Sigmoid colon (tissue), 4 donors: ENCODE results near the gene EIPR1.

Experiments
- POLR2A ChIP-seq, 2 donors: fragments of 450-650 bp; IDR thresholded peaks; one replicate each; pipeline ENCODE4 v1.6.1; 2016; ENCODE audit warnings: antibody characterized with exemption in 2 of 2, mild to moderate bottlenecking in 2 of 2, moderate library complexity in 2 of 2
- POLR2AphosphoS5 ChIP-seq, 4 donors: sonication (generic); formaldehyde crosslinking; IDR thresholded peaks; one replicate each; pipeline ENCODE4 v1.6.1; 2017; ENCODE audit warnings: antibody characterized with exemption in 4 of 4
- TF ChIP-seq, protein P1 (sequence below), 4 experiments: fragments of 450-650 bp in 3 of 4; fragments of 200-600 bp in 1 of 4; IDR thresholded peaks; one replicate each; pipeline ENCODE4 v1.5.1; 2016 to 2019; ENCODE audit warnings: antibody characterized with exemption in 4 of 4, mild to moderate bottlenecking in 3 of 4, moderate library complexity in 2 of 4

GRCh38 chr2:3379647-3380534, 2.3 kb upstream of the EIPR1 start, which contains the start of gene TRAPPC12:
- TF ChIP-seq, protein P1, sequence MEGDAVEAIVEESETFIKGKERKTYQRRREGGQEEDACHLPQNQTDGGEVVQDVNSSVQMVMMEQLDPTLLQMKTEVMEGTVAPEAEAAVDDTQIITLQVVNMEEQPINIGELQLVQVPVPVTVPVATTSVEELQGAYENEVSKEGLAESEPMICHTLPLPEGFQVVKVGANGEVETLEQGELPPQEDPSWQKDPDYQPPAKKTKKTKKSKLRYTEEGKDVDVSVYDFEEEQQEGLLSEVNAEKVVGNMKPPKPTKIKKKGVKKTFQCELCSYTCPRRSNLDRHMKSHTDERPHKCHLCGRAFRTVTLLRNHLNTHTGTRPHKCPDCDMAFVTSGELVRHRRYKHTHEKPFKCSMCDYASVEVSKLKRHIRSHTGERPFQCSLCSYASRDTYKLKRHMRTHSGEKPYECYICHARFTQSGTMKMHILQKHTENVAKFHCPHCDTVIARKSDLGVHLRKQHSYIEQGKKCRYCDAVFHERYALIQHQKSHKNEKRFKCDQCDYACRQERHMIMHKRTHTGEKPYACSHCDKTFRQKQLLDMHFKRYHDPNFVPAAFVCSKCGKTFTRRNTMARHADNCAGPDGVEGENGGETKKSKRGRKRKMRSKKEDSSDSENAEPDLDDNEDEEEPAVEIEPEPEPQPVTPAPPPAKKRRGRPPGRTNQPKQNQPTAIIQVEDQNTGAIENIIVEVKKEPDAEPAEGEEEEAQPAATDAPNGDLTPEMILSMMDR (IDR thresholded peaks at IDR 0.05) = peak in 2 of 4 experiments; percentile 20 to 21
- TF ChIP-seq POLR2A (IDR thresholded peaks at IDR 0.05) (peak; percentile 71 to 76), POLR2AphosphoS5 (IDR thresholded peaks at IDR 0.05) (peak; percentile 77 to 92 (median 88))
